GM18858 (cell line): ENCODE results near the gene SUMO2.
"Not testable (repeated sequence)": the region's sequence is repeated elsewhere in the genome, so short reads cannot be mapped to it uniquely, and the experiment has no call there.

Source experiments
- ATAC-seq: cut with Tn5 transposase; IDR thresholded peaks from one replicate; pipeline ENCODE4 v1.9.1; 2021; ENCODE audit not compliant: unreplicated experiment

The SUMO2 gene

DNA sequence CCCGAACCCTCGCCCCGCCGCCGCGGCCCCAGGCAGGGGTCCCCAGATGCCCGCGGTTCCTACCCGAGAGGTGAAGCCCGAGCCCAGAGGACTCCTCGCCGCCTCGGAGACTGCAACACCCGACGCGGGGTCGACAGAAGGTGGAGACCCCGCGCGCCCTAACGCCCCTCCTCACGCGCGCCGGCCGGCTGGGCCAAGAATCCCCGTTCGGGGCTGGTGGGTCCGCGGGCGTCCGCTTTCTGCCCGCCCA is 515 bp downstream of the SUMO2 start:
- ATAC-seq = no peak

- no peak for ATAC-seq
Measured at GRCh38 chr17:75181608-75182318, 996 bp downstream of the SUMO2 start.

DNA sequence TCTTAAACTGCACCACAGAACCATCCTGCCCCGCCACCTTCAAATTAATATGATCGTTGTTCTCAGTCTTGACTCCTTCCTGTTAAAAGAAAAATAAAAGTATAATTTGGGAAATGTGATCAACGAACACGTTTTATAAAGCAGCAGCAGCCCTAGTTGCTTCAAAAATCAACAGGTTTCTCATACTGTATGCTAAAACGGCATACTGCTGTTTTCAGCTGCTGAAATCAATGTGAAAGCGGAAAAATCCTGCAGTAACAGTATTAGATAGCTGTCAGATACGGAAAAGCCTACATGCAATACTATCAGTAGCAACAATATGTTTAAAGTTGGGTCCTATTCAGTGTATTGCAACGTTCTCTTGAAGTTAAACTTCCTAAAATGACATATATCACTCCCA is 1.6 kb downstream of the SUMO2 start:
- no peak for ATAC-seq

- no peak for ATAC-seq
Measured at GRCh38 chr17:75178453-75178852, 4.3 kb downstream of the SUMO2 start.

GRCh38 chr17:75176625-75177024 is 6.1 kb downstream of the SUMO2 start:
- ATAC-seq = no peak

GRCh38 chr17:75174996-75175395 is 7.8 kb downstream of the SUMO2 start:
- no peak for ATAC-seq

- ATAC-seq = no peak
Measured at GRCh38 chr17:75173526-75173925, 9.2 kb downstream of the SUMO2 start.

- no peak for ATAC-seq
Measured at GRCh38 chr17:75168998-75169397, 13.8 kb downstream of the SUMO2 start.

- ATAC-seq = not testable (repeated sequence)
Measured at GRCh38 chr17:75164606-75165005, 18.2 kb downstream of the SUMO2 start.

- ATAC-seq = no peak
Measured at GRCh38 chr17:75163074-75163473, 19.7 kb downstream of the SUMO2 start.

DNA sequence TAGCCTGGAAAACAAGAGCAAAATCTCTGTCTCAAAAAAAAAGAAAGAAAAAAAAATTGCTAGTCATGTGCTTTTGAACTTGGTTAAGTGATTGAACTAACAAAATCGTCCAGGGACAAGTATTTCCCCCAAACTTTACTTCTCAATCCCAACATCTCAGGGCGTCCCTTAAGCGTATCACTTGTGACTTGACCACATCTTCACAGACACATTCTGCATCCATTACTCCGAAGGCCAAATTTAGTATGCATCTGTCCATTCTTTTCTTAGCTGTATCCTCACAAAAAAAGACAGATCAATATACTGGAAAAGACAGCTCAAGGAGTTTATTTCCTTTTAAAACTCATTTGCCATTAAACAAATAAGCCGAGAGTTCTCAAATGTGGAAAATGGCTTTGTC is 22.5 kb downstream of the SUMO2 start:
- no peak for ATAC-seq

DNA sequence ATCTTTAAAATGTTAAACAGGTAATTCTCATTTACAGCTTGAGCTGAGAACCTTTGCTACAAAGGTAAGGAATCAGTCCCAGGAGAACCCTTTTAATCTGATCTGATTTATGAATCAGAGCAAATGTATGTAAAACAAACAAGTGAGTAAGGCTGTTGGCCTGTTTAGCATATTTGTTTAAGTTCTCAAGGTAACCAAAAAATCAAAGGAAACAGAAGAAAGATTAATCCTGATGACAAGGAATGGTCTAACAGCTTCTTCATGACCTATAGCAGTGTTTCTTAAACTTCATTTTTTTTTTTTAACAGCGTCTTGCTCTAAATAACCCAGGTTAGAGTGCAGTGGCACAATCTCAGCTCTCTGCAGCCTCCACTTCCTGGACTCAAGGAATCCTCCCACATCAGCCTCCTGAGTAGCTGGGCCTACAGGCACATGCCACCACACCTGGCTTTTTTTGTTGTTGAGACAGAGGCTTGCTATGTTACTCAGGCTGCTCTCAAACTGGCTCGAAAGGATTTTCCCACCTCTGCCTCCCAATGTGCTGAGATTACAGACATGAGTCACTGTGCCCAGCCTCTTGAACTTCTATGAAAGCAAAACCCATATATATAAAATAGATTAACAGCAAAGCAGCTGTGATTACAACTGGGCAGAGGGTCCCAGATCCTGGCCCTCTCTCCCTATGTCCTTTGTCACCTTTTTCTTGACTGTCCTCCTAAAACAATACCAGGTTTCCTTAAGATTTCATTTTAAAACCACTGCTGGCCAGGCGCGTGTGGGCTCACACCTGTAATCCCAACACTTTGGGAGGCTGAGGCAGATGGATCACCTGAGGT is 23.3 kb downstream of the SUMO2 start:
- no peak for ATAC-seq

GRCh38 chr17:75158480-75158879 is 24.3 kb downstream of the SUMO2 start:
- not testable (repeated sequence) for ATAC-seq

DNA sequence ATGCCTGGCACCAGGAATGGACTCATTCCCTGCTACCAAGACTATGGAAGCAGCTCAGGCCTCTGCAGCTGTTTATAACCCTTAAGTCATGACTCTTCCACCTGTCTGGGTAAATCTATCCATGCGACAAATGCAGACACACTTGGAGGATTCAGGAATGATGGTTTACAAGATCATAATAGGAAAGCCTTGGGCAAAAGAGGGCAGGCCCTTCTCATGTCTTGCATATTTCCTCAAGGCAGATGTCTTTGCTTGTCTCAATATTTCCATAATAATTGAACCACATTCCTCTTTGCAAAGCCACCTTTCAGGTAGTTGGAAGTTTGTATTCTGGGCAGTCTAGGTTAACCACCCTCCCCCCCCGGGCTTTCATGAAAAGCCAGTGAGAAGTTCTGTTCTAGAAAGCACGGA is 27.6 kb downstream of the SUMO2 start:
- no peak for ATAC-seq

GRCh38 chr17:75154195-75155106 is 28.3 kb downstream of the SUMO2 start, which contains the start of gene JPT1:
Gene JPT1, minus strand, starts transcription at chr17:75154512. Its CDS starts 115 bp downstream, at chr17:75154397.
- ATAC-seq = peak; percentile 87

- peak; percentile 2 for ATAC-seq
Measured at GRCh38 chr17:75153780-75154194, 29.0 kb downstream of the SUMO2 start.

DNA sequence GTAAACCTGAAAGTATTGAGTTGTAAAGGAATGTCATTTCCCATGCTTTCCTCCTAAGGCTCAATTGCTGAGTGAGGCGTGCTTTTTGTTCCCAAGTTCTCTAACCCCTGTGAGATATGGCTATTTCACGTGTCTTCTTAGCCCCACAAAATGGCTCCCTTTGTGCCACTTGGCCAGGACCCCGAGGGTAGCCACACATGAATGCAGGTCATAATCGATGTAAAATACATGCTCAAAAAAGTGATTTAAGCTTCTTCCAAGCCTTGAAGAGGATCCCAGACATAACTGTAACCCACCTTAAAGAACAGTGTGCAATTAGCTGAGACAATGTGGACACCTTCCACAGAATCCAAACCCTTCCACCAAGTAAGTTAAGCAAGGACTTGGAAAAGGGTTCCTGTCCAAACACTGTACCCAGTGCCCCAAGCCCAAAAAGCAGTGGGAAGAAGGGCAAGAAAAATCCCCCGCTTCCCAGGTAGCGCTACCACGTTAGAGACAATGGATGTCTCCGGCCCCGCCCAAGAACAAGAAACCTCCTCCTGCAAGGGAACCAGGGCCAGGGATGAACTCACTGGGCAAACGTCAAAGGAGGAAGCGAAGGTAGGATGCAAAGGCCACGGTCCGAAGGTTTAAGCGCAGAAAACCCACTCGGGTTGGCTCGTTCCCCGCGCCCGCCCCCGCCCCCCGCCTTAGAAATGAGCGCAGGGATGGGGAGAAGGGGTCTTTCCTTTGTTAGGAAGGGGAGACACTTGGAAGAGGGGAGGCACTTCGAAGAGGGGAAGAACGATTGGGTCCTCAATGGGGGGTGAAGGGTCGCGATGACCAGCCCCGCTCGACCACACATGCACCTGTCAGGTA is 29.6 kb downstream of the SUMO2 start:
- ATAC-seq = no peak

DNA sequence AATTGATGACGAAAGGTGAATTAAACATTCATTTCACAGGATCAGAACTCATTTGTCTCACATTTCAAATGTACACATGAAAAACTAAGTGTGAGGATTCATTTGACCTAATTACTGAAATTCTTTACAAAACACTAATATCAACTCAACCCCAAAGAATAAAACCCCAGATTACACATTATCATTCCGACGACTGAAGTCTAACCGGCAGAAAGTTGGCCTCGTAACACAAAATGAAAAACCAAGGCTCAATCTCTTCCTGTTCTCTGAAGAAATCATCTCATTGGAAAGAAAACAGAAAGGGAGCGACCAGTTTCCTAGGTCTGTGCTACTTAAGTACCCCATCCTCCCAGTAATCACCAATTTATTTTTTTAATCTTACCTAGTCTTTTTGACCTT is 30.2 kb downstream of the SUMO2 start:
- no peak for ATAC-seq

- ATAC-seq = no peak
Measured at GRCh38 chr17:75151930-75152329, 30.8 kb downstream of the SUMO2 start.

DNA sequence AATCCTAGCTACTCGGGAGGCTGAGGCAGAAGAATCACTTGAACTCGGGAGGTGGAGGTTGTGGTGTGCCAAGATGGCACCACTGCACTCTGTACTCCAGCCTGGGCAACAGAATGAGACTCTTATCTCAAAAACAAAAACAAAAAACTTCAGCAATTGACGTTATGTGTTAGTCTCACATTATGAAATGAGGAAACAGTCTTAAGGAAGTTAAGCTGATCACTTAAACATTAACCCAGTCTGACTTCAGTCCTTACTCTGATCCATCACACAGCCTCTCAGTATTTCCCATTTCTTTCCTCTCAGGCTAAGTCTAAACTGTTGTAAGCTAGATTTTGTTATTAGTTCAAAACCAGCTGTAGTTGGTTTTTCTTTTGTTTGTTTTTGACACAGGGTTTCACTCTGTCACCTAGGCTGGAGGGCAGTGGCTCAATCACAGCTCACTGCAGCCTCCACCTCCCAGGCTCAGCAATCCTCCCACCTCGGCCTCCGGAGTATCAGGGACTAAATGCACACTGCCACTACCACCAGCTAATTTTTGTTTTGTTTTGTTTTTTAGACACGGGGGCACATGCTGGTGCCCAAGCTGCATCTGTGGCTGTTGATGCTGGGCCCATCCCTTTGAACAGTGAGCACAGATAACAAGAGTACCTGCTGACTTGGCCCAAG is 34.7 kb downstream of the SUMO2 start:
- ATAC-seq = no peak
